Naive B cell (primary cell): ENCODE data around the gene PRR23E. TPM values are rescaled to one million over a fixed set of nuclear protein-coding genes. Genes with fewer than 3 reads are reported as not detected.

Experiments
- ATAC-seq, 2 donors: fragments of 150-1000 bp; cut with Tn5 transposase; 2 replicates each; pipeline ENCODE4 v1.10.0; 2021; ENCODE audit warnings: low read depth in 2 of 2, mild to moderate bottlenecking in 2 of 2, moderate library complexity in 2 of 2
- DNase-seq: peaks from one replicate; pipeline ENCODE4 v3.0.0; 2022
- H3K27ac Mint-ChIP-seq, 6 donors: one replicate each; pipeline ENCODE4 v1.8.0; 2020 to 2022; ENCODE audit warnings: mild to moderate bottlenecking in 6 of 6, mixed read lengths in 6 of 6, moderate library complexity in 5 of 6, inconsistent platforms in 2 of 6
- H3K27me3 Mint-ChIP-seq, 3 donors: one replicate each; pipeline ENCODE4 v1.8.0; 2021 to 2022; ENCODE audit warnings: mixed read lengths in 3 of 3, mild to moderate bottlenecking in 1 of 3
- H3K36me3 Mint-ChIP-seq, 2 donors: one replicate each; pipeline ENCODE4 v1.8.0; 2020 to 2022; ENCODE audit warnings: mixed read lengths in 2 of 2, inconsistent platforms in 1 of 2, mild to moderate bottlenecking in 1 of 2
- H3K4me1 Mint-ChIP-seq, 3 donors: one replicate each; pipeline ENCODE4 v1.8.0; 2020 to 2022; ENCODE audit warnings: mixed read lengths in 3 of 3, inconsistent platforms in 1 of 3, mild to moderate bottlenecking in 1 of 3, moderate library complexity in 1 of 3
- H3K4me3 Mint-ChIP-seq, 8 donors: one replicate each; pipeline ENCODE4 v1.8.0; 2020 to 2022; ENCODE audit warnings: mild to moderate bottlenecking in 8 of 8, mixed read lengths in 8 of 8, moderate library complexity in 8 of 8, inconsistent platforms in 2 of 8
- H3K9me3 Mint-ChIP-seq, 7 donors: one replicate each; pipeline ENCODE4 v1.8.0; 2020 to 2022; ENCODE audit warnings: mixed read lengths in 7 of 7, mild to moderate bottlenecking in 5 of 7, inconsistent platforms in 2 of 7, moderate library complexity in 1 of 7
- polyA plus RNA-seq, 6 donors: library from polyadenylated mRNA; unstranded; fragments of 300-500 nt; fragmentation: Illumina TruSeq; gene quantifications; one replicate each; pipeline ENCODE4 v1.2.3, GENCODE V29; 2021; ENCODE audit warnings: low read depth in 6 of 6

The PRR23E gene
- polyA plus RNA-seq, 6 donors from 2014 or later, result not detected

GRCh38 chr3:127182848-127183714 is 9.8 kb upstream of the PRR23E start:
- peaks cover 5 to 14% (median 8%) of the 10 kb centered on the region in 7 donors for H3K9me3 Mint-ChIP-seq
- ATAC-seq, result no peak
- no peak overlapping the region for H3K27ac Mint-ChIP-seq
- H3K4me1 Mint-ChIP-seq, result peaks cover 0 to 3% (median 0%) of the 10 kb centered on the region in 3 donors
- H3K4me3 Mint-ChIP-seq, result no peak overlapping the region
- DNase-seq, result no peak
- H3K27me3 Mint-ChIP-seq, result peaks cover 0 to 19% (median 6%) of the 10 kb centered on the region in 3 donors
- H3K36me3 Mint-ChIP-seq, result no peaks in the 10 kb centered on the region

GRCh38 chr3:127183931-127184869 is 8.7 kb upstream of the PRR23E start:
- no peak for ATAC-seq
- DNase-seq, result no peak
- H3K4me1 Mint-ChIP-seq, result peaks cover 0 to 3% (median 0%) of the 10 kb centered on the region in 3 donors

GRCh38 chr3:127184870-127185216 is 8.1 kb upstream of the PRR23E start:
- H3K27ac Mint-ChIP-seq, result peak overlapping the region in 1 of 6 donors; percentile 59
- peaks cover 1 to 19% (median 9%) of the 10 kb centered on the region in 7 donors for H3K9me3 Mint-ChIP-seq
- ATAC-seq (no peak), DNase-seq (no peak)
- no peaks in the 10 kb centered on the region for H3K36me3 Mint-ChIP-seq
- no peak overlapping the region for H3K4me3 Mint-ChIP-seq
- H3K4me1 Mint-ChIP-seq, result peaks cover 0 to 3% (median 0%) of the 10 kb centered on the region in 3 donors
- H3K27me3 Mint-ChIP-seq, result peaks cover 0 to 13% (median 3%) of the 10 kb centered on the region in 3 donors

More at GRCh38 chr3:127183931-127184869, 8.7 kb upstream of the PRR23E start:
- peak overlapping the region in 1 of 6 donors; percentile 59 for H3K27ac Mint-ChIP-seq
- H3K27me3 Mint-ChIP-seq, result peaks cover 0 to 19% (median 3%) of the 10 kb centered on the region in 3 donors
- peaks cover 5 to 21% (median 11%) of the 10 kb centered on the region in 7 donors for H3K9me3 Mint-ChIP-seq
- no peaks in the 10 kb centered on the region for H3K36me3 Mint-ChIP-seq
- H3K4me3 Mint-ChIP-seq, result no peak overlapping the region

- Mint-ChIP-seq H3K27ac (no peak overlapping the region), H3K4me1 (peaks cover 0 to 3% (median 0%) of the 10 kb centered on the region in 3 donors), H3K36me3 (no peaks in the 10 kb centered on the region), H3K4me3 (no peak overlapping the region), H3K27me3 (peaks cover 0 to 9% (median 3%) of the 10 kb centered on the region in 3 donors), H3K9me3 (peaks cover 0 to 19% (median 9%) of the 10 kb centered on the region in 7 donors)
- no peak for DNase-seq
- no peak for ATAC-seq
Observed at GRCh38 chr3:127185268-127185667, 7.7 kb upstream of the PRR23E start.

- H3K4me1 Mint-ChIP-seq, result no peaks in the 10 kb centered on the region
- no peak for ATAC-seq
- H3K9me3 Mint-ChIP-seq, result peaks cover 0 to 24% (median 12%) of the 10 kb centered on the region in 7 donors
Observed at GRCh38 chr3:127185962-127186674, 6.8 kb upstream of the PRR23E start.

GRCh38 chr3:127187316-127187715 is 5.6 kb upstream of the PRR23E start:
- no peak for DNase-seq
- Mint-ChIP-seq H3K27me3 (no peaks in the 10 kb centered on the region), H3K9me3 (peaks cover 4 to 36% (median 21%) of the 10 kb centered on the region in 7 donors), H3K4me3 (no peak overlapping the region), H3K4me1 (no peaks in the 10 kb centered on the region), H3K27ac (no peak overlapping the region), H3K36me3 (no peaks in the 10 kb centered on the region)
- ATAC-seq, result no peak

More at GRCh38 chr3:127185962-127186674, 6.8 kb upstream of the PRR23E start:
- Mint-ChIP-seq H3K4me3 (no peak overlapping the region), H3K27ac (no peak overlapping the region), H3K36me3 (no peaks in the 10 kb centered on the region), H3K27me3 (peaks cover 0 to 1% (median under 1%) of the 10 kb centered on the region in 3 donors)
- no peak for DNase-seq

GRCh38 chr3:127193341-127193740 is 410 bp downstream of the PRR23E start:
- DNase-seq, result no peak
- Mint-ChIP-seq H3K4me3 (no peak overlapping the region), H3K4me1 (no peaks in the 10 kb centered on the region), H3K36me3 (no peaks in the 10 kb centered on the region), H3K9me3 (peaks cover 4 to 35% (median 20%) of the 10 kb centered on the region in 7 donors), H3K27me3 (peaks cover 0 to 18% (median 9%) of the 10 kb centered on the region in 3 donors), H3K27ac (no peak overlapping the region)
- ATAC-seq, result no peak

GRCh38 chr3:127193775-127194174 is 844 bp downstream of the PRR23E start:
- H3K36me3 Mint-ChIP-seq, result no peaks in the 10 kb centered on the region
- H3K4me1 Mint-ChIP-seq, result no peaks in the 10 kb centered on the region
- H3K4me3 Mint-ChIP-seq, result no peak overlapping the region
- DNase-seq (no peak), ATAC-seq (no peak)
- no peak overlapping the region for H3K27ac Mint-ChIP-seq
- H3K9me3 Mint-ChIP-seq, result peaks cover 4 to 30% (median 17%) of the 10 kb centered on the region in 7 donors
- H3K27me3 Mint-ChIP-seq, result peaks cover 0 to 18% (median 9%) of the 10 kb centered on the region in 3 donors

GRCh38 chr3:127194601-127195187 is 1.8 kb downstream of the PRR23E start:
- Mint-ChIP-seq H3K27ac (no peak overlapping the region), H3K4me3 (no peak overlapping the region), H3K36me3 (no peaks in the 10 kb centered on the region), H3K27me3 (peaks cover 0 to 18% (median 9%) of the 10 kb centered on the region in 3 donors), H3K9me3 (peaks cover 4 to 24% (median 15%) of the 10 kb centered on the region in 7 donors), H3K4me1 (no peaks in the 10 kb centered on the region)
- no peak for ATAC-seq
- no peak for DNase-seq

- no peaks in the 10 kb centered on the region for H3K4me1 Mint-ChIP-seq
- H3K4me3 Mint-ChIP-seq, result no peak overlapping the region
- peaks cover 4 to 24% (median 15%) of the 10 kb centered on the region in 7 donors for H3K9me3 Mint-ChIP-seq
- H3K27me3 Mint-ChIP-seq, result peaks cover 0 to 18% (median 9%) of the 10 kb centered on the region in 3 donors
- ATAC-seq (no peak), DNase-seq (no peak)
- H3K27ac Mint-ChIP-seq, result no peak overlapping the region
- no peaks in the 10 kb centered on the region for H3K36me3 Mint-ChIP-seq
Observed at GRCh38 chr3:127195417-127195816, 2.5 kb downstream of the PRR23E start.

GRCh38 chr3:127196002-127196401 is 3.1 kb downstream of the PRR23E start:
- ATAC-seq (no peak), DNase-seq (no peak)
- Mint-ChIP-seq H3K4me1 (no peaks in the 10 kb centered on the region), H3K4me3 (no peak overlapping the region), H3K36me3 (no peaks in the 10 kb centered on the region), H3K27ac (peak overlapping the region in 1 of 6 donors; percentile 85), H3K9me3 (peaks cover 4 to 19% (median 13%) of the 10 kb centered on the region in 7 donors), H3K27me3 (peaks cover 0 to 18% (median 9%) of the 10 kb centered on the region in 3 donors)

GRCh38 chr3:127196466-127197299 is 3.8 kb downstream of the PRR23E start:
- Mint-ChIP-seq H3K4me1 (no peaks in the 10 kb centered on the region), H3K4me3 (no peak overlapping the region), H3K27me3 (peaks cover 0 to 18% (median 9%) of the 10 kb centered on the region in 3 donors), H3K9me3 (peaks cover 4 to 12% (median 10%) of the 10 kb centered on the region in 7 donors), H3K36me3 (no peaks in the 10 kb centered on the region), H3K27ac (no peak overlapping the region)
- ATAC-seq (no peak), DNase-seq (no peak)
